ENCODE results near the gene PNPLA5.

The PNPLA5 gene

GRCh38 chr22:43882122-43882767, 9.6 kb downstream of the PNPLA5 start:
- no peak overlapping the region for H3K4me3 ChIP-seq (ENCODE audit: low read depth, low read length)
- DNase-seq (ENCODE audit: low read depth) = no peak
- TF ChIP-seq, protein P1, sequence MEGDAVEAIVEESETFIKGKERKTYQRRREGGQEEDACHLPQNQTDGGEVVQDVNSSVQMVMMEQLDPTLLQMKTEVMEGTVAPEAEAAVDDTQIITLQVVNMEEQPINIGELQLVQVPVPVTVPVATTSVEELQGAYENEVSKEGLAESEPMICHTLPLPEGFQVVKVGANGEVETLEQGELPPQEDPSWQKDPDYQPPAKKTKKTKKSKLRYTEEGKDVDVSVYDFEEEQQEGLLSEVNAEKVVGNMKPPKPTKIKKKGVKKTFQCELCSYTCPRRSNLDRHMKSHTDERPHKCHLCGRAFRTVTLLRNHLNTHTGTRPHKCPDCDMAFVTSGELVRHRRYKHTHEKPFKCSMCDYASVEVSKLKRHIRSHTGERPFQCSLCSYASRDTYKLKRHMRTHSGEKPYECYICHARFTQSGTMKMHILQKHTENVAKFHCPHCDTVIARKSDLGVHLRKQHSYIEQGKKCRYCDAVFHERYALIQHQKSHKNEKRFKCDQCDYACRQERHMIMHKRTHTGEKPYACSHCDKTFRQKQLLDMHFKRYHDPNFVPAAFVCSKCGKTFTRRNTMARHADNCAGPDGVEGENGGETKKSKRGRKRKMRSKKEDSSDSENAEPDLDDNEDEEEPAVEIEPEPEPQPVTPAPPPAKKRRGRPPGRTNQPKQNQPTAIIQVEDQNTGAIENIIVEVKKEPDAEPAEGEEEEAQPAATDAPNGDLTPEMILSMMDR (IDR thresholded peaks at IDR 0.05; ENCODE audit: low read depth, low read length, missing control alignments) = no peak

DNA sequence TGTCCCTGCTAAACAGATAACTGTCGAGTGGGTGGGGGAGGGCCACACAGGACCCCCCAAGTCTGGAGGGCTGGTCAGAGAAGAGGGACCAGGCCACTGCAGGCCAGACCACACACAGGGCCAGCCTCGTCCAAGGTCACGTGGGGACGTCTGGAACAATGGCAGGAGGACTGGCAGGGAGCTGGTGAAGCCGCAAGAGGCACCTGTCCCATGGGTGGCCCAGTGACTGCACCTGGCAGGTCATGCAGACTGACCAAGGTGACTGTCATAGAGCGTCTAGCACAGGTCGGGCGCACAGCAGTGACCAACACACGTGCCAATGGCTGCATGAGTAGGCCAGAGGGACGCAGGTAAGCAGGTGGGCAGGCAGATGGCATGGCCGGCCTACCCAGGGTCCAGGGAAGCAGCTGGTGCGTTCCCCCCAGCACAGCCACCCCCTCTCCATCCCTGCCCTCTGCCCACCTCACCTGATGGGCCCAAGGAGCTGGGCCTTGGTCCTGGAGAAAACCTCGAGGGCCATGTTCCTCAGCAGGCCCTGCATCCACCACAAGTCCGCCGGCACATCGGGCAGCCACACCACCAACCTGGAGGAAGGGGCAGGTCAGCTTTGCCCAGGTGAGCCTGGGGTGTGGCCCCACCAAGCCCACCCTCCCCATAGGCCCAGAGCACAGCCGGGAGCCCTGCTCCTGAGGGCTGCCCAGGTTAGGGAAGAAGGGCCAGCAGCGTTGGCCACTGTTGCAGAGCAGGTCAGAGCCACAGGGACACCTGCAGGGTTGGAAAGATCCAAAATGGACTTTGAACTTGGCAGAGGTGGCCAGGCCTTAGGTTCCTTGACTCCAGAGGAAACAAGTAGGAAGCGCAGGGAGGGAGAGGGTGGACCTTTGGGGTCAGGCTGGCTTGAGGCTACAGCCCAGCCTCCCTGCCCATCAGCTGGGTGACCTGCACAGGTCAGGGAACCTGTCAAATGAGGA, 10.4 kb downstream of the PNPLA5 start:
- H3K4me3 ChIP-seq (ENCODE audit: low read depth, low read length) = no peak overlapping the region
- TF ChIP-seq, protein P1 (IDR thresholded peaks at IDR 0.05; ENCODE audit: low read depth, low read length, missing control alignments) = no peak
- DNase-seq (ENCODE audit: low read depth) = no peak

- no peak overlapping the region for H3K4me3 ChIP-seq (ENCODE audit: low read depth, low read length)
- no peak for DNase-seq (ENCODE audit: low read depth)
- TF ChIP-seq, protein P1 (IDR thresholded peaks at IDR 0.05; ENCODE audit: low read depth, low read length, missing control alignments) = no peak
Measured at GRCh38 chr22:43880541-43880991, 11.2 kb downstream of the PNPLA5 start.

DNA sequence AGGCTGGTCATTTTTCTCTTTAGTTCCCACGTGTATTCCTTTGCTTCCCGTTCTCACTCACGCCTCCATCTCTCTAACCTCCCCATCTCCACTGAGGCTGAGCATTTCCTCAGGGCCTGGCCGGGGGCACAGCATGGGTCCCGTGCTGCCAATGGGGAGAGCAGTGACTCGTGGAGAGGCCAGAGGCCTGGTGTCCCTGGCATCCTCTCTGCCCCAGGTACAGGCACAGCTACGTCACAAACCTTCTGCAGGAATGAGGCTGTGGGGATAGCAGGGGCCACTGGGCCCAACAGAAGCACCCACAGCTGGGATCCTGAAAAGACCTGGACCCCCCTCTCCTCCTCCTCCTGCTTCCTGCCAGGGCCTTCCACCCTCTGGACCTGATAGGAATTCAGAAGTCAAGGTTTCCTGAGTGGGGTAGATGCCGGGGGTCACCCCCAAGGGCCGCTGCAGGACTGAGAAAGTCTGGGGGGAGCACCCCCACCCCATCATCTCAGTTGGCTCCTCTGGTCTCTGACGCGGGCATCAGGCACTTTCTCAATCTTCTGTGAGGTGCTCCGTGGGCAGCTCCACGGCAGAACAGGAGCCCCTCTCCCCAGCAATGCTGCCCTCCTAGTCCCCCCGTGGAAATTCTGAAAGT, 11.8 kb downstream of the PNPLA5 start:
- DNase-seq (ENCODE audit: low read depth) = no peak
- TF ChIP-seq, protein P1 (IDR thresholded peaks at IDR 0.05; ENCODE audit: low read depth, low read length, missing control alignments) = no peak
- H3K4me3 ChIP-seq (ENCODE audit: low read depth, low read length) = no peak overlapping the region

DNA sequence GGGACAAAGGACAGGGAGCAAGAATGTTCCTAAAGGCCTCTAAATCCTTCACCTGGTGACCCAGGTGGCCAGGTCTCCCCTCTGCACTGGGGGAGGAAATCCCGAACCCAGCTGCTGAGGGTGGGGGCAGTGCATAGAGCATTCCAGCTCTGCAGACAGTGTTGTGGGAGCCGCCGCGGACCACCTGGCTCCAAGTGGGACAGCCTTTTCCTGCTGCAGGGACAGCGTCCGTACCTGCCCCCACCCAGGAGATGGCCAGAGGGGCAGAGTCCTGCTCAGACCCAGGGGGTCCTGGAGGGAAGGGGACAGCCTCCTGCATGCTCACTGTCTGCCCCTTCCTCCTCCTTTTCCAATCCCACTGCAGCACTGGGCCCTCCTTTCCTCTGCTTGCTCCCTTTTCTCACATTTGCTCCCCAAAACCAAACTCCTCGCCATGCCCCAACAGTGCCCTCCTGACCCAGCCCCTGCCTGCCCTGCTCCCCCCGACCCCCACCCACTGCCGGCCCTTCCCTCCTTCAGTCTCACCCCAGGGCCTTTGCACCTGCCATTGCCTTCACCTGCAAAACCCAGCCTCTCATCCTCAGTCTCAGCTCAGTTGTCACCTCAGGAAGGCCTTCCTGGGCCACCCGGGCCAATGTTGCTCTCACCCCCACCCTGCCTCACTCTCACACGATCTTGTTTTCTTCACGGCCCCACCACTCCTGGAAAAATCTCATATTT, 12.8 kb downstream of the PNPLA5 start:
- DNase-seq (ENCODE audit: low read depth) = no peak
- TF ChIP-seq, protein P1 (IDR thresholded peaks at IDR 0.05; ENCODE audit: low read depth, low read length, missing control alignments) = no peak
- H3K4me3 ChIP-seq (ENCODE audit: low read depth, low read length) = no peak overlapping the region

GRCh38 chr22:43878079-43878795, 13.6 kb downstream of the PNPLA5 start:
- DNase-seq (ENCODE audit: low read depth) = no peak
- no peak overlapping the region for H3K4me3 ChIP-seq (ENCODE audit: low read depth, low read length)
- TF ChIP-seq, protein P1 (IDR thresholded peaks at IDR 0.05; ENCODE audit: low read depth, low read length, missing control alignments) = no peak
